IgD-negative memory B cell (primary cell): Measurements from ENCODE around the gene USP7. TPM values are rescaled to one million over a fixed set of nuclear protein-coding genes. Genes with fewer than 3 reads are reported as not detected.
A peak's percentile ranks its signal among the peaks of the same experiment; 100 is the strongest.

Experiments used
- H3K27ac Mint-ChIP-seq, 3 donors: one replicate each; pipeline ENCODE4 v1.8.0; 2020 to 2022; ENCODE audit warnings: mild to moderate bottlenecking in 3 of 3, mixed read lengths in 3 of 3, moderate library complexity in 1 of 3
- H3K27me3 Mint-ChIP-seq: one replicate; pipeline ENCODE4 v1.8.0; 2021; ENCODE audit warnings: mixed read lengths
- H3K36me3 Mint-ChIP-seq: one replicate; pipeline ENCODE4 v1.8.0; 2020; ENCODE audit warnings: mild to moderate bottlenecking, mixed read lengths
- H3K4me1 Mint-ChIP-seq, 3 donors: one replicate each; pipeline ENCODE4 v1.8.0; 2020 to 2022; ENCODE audit warnings: mixed read lengths in 3 of 3, mild to moderate bottlenecking in 1 of 3
- H3K4me3 Mint-ChIP-seq, 4 donors: one replicate each; pipeline ENCODE4 v1.8.0; 2020 to 2022; ENCODE audit warnings: mild to moderate bottlenecking in 4 of 4, mixed read lengths in 4 of 4, moderate library complexity in 3 of 4
- H3K9me3 Mint-ChIP-seq, 3 donors: one replicate each; pipeline ENCODE4 v1.8.0; 2020 to 2021; ENCODE audit warnings: mixed read lengths in 3 of 3, mild to moderate bottlenecking in 1 of 3
- polyA plus RNA-seq: library from polyadenylated mRNA; unstranded; fragments of 300-500 nt; fragmentation: Illumina TruSeq; gene quantifications from one replicate; pipeline ENCODE4 v1.2.3, GENCODE V29; 2021

USP7 gene
- polyA plus RNA-seq, 1 donor from 2014 or later, result 9.4 TPM

- Mint-ChIP-seq H3K27ac (peak overlapping the region in 2 of 3 donors; percentile 26 to 77), H3K36me3 (peaks cover 8% of the 10 kb centered on the region), H3K9me3 (no peaks in the 10 kb centered on the region), H3K27me3 (no peaks in the 10 kb centered on the region), H3K4me3 (no peak overlapping the region), H3K4me1 (peaks cover 0 to 13% (median 8%) of the 10 kb centered on the region in 3 donors)
Measured at GRCh38 chr16:8916541-8917225, 47.0 kb downstream of the USP7 start.

GRCh38 chr16:8915722-8916301 is 47.9 kb downstream of the USP7 start:
- H3K4me3 Mint-ChIP-seq, result no peak overlapping the region
- peaks cover 8% of the 10 kb centered on the region for H3K36me3 Mint-ChIP-seq
- H3K9me3 Mint-ChIP-seq, result no peaks in the 10 kb centered on the region
- H3K4me1 Mint-ChIP-seq, result peaks cover 0 to 13% (median 9%) of the 10 kb centered on the region in 3 donors
- no peaks in the 10 kb centered on the region for H3K27me3 Mint-ChIP-seq
- H3K27ac Mint-ChIP-seq, result peak overlapping the region in 1 of 3 donors; percentile 61

GRCh38 chr16:8914098-8914497 is 49.6 kb downstream of the USP7 start:
- Mint-ChIP-seq H3K27me3 (no peaks in the 10 kb centered on the region), H3K9me3 (no peaks in the 10 kb centered on the region), H3K27ac (peak overlapping the region in 1 of 3 donors; percentile 53), H3K4me3 (no peak overlapping the region), H3K4me1 (peaks cover 1 to 9% (median 7%) of the 10 kb centered on the region in 3 donors), H3K36me3 (peaks cover 2% of the 10 kb centered on the region)

GRCh38 chr16:8912793-8913192 is 50.9 kb downstream of the USP7 start:
- Mint-ChIP-seq H3K27ac (no peak overlapping the region), H3K9me3 (no peaks in the 10 kb centered on the region), H3K4me3 (no peak overlapping the region), H3K36me3 (no peaks in the 10 kb centered on the region), H3K4me1 (peaks cover 1 to 9% (median 7%) of the 10 kb centered on the region in 3 donors), H3K27me3 (no peaks in the 10 kb centered on the region)

- Mint-ChIP-seq H3K27me3 (no peaks in the 10 kb centered on the region), H3K4me3 (no peak overlapping the region), H3K4me1 (peaks cover 0 to 5% (median 1%) of the 10 kb centered on the region in 3 donors), H3K9me3 (no peaks in the 10 kb centered on the region), H3K36me3 (no peaks in the 10 kb centered on the region), H3K27ac (no peak overlapping the region)
Measured at GRCh38 chr16:8910811-8911210, 52.9 kb downstream of the USP7 start.

GRCh38 chr16:8908810-8909468 is 54.8 kb downstream of the USP7 start:
- Mint-ChIP-seq H3K27ac (peak overlapping the region in 1 of 3 donors; percentile 64), H3K36me3 (no peaks in the 10 kb centered on the region), H3K27me3 (no peaks in the 10 kb centered on the region), H3K4me1 (peaks cover 0 to 5% (median 1%) of the 10 kb centered on the region in 3 donors), H3K9me3 (no peaks in the 10 kb centered on the region), H3K4me3 (no peak overlapping the region)

- Mint-ChIP-seq H3K27me3 (no peaks in the 10 kb centered on the region), H3K36me3 (peaks cover 6% of the 10 kb centered on the region), H3K4me3 (no peak overlapping the region), H3K4me1 (peaks cover 0 to 5% (median 1%) of the 10 kb centered on the region in 3 donors), H3K27ac (peak overlapping the region in 1 of 3 donors; percentile 71), H3K9me3 (no peaks in the 10 kb centered on the region)
Measured at GRCh38 chr16:8907096-8907495, 56.6 kb downstream of the USP7 start.

- H3K36me3 Mint-ChIP-seq, result peaks cover 6% of the 10 kb centered on the region
- peak overlapping the region in 1 of 4 donors; percentile 12 for H3K4me3 Mint-ChIP-seq
- H3K27me3 Mint-ChIP-seq, result no peaks in the 10 kb centered on the region
- H3K9me3 Mint-ChIP-seq, result no peaks in the 10 kb centered on the region
- H3K27ac Mint-ChIP-seq, result peak overlapping the region in 1 of 3 donors; percentile 71
- H3K4me1 Mint-ChIP-seq, result peaks cover 0 to 1% (median 1%) of the 10 kb centered on the region in 3 donors
Measured at GRCh38 chr16:8905795-8906591, 57.7 kb downstream of the USP7 start.

- Mint-ChIP-seq H3K27ac (peak overlapping the region in 1 of 3 donors; percentile 65), H3K4me3 (no peak overlapping the region), H3K4me1 (peaks cover 0 to 1% (median 0%) of the 10 kb centered on the region in 3 donors), H3K9me3 (no peaks in the 10 kb centered on the region), H3K27me3 (no peaks in the 10 kb centered on the region), H3K36me3 (peaks cover 9% of the 10 kb centered on the region)
Measured at GRCh38 chr16:8905168-8905762, 58.4 kb downstream of the USP7 start.

GRCh38 chr16:8904018-8904430 is 59.7 kb downstream of the USP7 start:
- Mint-ChIP-seq H3K4me1 (no peaks in the 10 kb centered on the region), H3K27ac (peak overlapping the region in 2 of 3 donors; percentile 27 to 42), H3K9me3 (no peaks in the 10 kb centered on the region), H3K4me3 (no peak overlapping the region), H3K27me3 (no peaks in the 10 kb centered on the region), H3K36me3 (peaks cover 9% of the 10 kb centered on the region)

- H3K4me3 Mint-ChIP-seq, result no peak overlapping the region
- H3K27ac Mint-ChIP-seq, result peak overlapping the region in 1 of 3 donors; percentile 7
- H3K4me1 Mint-ChIP-seq, result no peaks in the 10 kb centered on the region
- H3K36me3 Mint-ChIP-seq, result peaks cover 12% of the 10 kb centered on the region
- H3K9me3 Mint-ChIP-seq, result no peaks in the 10 kb centered on the region
- no peaks in the 10 kb centered on the region for H3K27me3 Mint-ChIP-seq
Measured at GRCh38 chr16:8903004-8903403, 60.7 kb downstream of the USP7 start.

- Mint-ChIP-seq H3K36me3 (peaks cover 12% of the 10 kb centered on the region), H3K27ac (no peak overlapping the region), H3K4me1 (no peaks in the 10 kb centered on the region), H3K4me3 (no peak overlapping the region), H3K27me3 (no peaks in the 10 kb centered on the region), H3K9me3 (no peaks in the 10 kb centered on the region)
Measured at GRCh38 chr16:8901320-8901861, 62.3 kb downstream of the USP7 start.

GRCh38 chr16:8900343-8900742 is 63.4 kb downstream of the USP7 start:
- H3K36me3 Mint-ChIP-seq, result peaks cover 12% of the 10 kb centered on the region
- no peak overlapping the region for H3K27ac Mint-ChIP-seq
- H3K9me3 Mint-ChIP-seq, result no peaks in the 10 kb centered on the region
- H3K27me3 Mint-ChIP-seq, result no peaks in the 10 kb centered on the region
- no peak overlapping the region for H3K4me3 Mint-ChIP-seq
- H3K4me1 Mint-ChIP-seq, result no peaks in the 10 kb centered on the region

GRCh38 chr16:8899709-8900317 is 63.9 kb downstream of the USP7 start:
- no peaks in the 10 kb centered on the region for H3K4me1 Mint-ChIP-seq
- H3K36me3 Mint-ChIP-seq, result peaks cover 12% of the 10 kb centered on the region
- no peak overlapping the region for H3K27ac Mint-ChIP-seq
- no peaks in the 10 kb centered on the region for H3K27me3 Mint-ChIP-seq
- no peak overlapping the region for H3K4me3 Mint-ChIP-seq
- H3K9me3 Mint-ChIP-seq, result no peaks in the 10 kb centered on the region
